Endometrial microvascular endothelial cells (primary cell): ENCODE results near the gene CCNB3. TPM values are rescaled to one million over a fixed set of nuclear protein-coding genes. Genes with fewer than 3 reads are reported as not detected.
"Not testable (repeated sequence)": the region's sequence is repeated elsewhere in the genome, so short reads cannot be mapped to it uniquely, and the experiment has no call there.

Experiments used
- in situ Hi-C: cut with HindIII; loops from 2 replicates; pipeline ENCODE4 v1.10.0; 2017; ENCODE audit warnings: low sequenced_read_pairs, low pct_unique_long_range_greater_than_20kb; ENCODE audit errors: inconsistent ontology term
- total RNA-seq: library from RNA; depleted of rRNA; stranded (reverse); fragments of >200 nt; gene quantifications from one replicate; pipeline ENCODE4 v1.2.3, GENCODE V29; 2015; ENCODE audit errors: inconsistent ontology term

CCNB3 gene
- total RNA-seq, 1 donor from 2014 or later: 0.19 TPM

DNA sequence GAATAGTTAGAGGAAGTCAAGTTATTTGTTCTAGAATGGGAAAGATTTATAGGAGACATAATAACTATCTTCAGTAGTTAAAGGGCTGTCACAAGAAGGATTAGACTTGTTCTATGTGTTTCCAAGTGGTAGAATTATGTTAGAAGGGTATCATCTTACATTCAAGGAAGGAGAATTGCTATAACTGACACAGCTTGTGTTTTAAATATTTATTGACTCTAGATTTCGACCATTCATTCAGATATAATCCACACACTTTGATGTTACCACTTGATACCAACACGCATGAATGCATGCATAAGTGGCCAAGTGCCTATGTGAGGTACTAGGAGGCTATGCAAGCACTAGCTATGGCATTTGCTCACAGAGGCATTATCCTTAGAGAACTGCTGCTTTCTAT is 122.7 kb downstream of the CCNB3 start:
- in situ Hi-C loops: no loop called here

DNA sequence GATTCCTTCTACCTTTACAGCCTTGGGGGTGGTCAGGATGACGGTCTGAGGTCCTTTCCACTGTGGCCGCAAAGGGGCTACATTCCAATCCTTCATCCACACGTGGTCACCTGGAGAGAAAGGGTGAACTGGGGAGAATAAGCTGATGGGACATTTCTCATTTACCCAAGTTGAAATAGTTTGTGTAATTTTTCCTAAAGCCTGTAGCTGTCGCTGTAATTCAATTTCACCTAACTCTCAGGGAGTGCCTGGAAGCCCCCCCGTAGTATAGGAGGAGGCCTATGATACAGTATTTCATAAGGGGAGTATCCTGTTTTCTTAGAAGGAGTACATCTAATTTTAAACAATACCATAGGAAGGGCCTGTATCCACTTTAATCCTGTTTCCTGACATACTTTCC is 128.1 kb downstream of the CCNB3 start:
- in situ Hi-C loops: not testable (repeated sequence)

DNA sequence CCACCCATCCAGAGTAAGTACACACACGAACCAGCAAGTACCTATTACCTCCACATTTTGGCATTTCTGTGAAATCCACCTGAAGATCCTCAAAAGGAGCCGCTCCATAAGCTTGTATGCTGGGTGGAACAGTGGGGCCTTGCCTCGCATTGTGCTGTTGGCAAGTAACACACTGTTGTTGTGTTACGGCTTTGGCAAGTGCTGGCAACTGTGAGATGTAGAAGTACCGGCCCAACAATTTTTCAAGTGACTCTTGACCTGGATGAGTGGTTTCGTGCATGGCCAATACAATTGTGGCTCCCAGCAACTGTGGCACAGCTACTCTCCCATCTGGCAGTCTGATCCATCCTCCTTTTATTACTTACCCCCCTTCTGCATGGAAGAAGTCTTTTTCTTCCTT is 128.7 kb downstream of the CCNB3 start:
- in situ Hi-C loops: no loop called here

DNA sequence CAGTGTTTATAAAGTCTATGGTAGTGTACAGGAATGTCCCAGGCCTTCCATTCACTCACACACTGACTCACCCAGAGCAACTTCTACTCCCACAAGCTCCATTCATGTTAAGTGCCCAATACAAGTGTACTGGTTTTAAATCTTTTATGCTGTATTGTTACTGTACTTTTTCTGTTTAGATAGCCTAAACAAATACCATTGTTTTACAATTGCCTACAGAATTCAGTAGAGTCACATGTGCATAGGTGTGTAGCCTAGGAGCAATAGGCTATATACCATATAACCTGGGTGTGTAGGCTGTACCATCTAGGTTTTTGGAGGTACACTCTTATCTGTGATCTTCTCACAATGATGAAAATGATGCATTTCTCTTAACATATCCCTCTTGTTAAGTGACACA is 139.4 kb downstream of the CCNB3 start:
- in situ Hi-C loops: no loop called here

DNA sequence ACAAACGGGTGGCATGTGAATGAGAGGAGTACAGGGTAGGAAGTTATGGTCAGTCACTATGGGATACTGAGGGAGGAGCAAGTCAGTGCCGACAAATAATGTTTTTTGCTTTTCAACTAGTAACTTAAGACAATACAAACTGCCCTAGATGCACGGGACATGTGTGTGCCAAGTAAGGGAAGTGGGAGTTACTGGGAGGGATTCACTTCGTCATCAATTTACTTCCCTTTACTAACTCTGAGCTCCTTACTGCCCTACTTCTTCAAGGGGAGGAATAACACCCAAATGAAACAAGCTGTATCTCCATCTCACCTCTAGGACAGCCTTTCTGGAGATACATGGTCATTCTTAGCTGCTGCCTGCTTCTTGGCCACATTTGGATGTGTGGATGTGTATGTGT is 168.4 kb downstream of the CCNB3 start:
- in situ Hi-C loops: no loop called here

DNA sequence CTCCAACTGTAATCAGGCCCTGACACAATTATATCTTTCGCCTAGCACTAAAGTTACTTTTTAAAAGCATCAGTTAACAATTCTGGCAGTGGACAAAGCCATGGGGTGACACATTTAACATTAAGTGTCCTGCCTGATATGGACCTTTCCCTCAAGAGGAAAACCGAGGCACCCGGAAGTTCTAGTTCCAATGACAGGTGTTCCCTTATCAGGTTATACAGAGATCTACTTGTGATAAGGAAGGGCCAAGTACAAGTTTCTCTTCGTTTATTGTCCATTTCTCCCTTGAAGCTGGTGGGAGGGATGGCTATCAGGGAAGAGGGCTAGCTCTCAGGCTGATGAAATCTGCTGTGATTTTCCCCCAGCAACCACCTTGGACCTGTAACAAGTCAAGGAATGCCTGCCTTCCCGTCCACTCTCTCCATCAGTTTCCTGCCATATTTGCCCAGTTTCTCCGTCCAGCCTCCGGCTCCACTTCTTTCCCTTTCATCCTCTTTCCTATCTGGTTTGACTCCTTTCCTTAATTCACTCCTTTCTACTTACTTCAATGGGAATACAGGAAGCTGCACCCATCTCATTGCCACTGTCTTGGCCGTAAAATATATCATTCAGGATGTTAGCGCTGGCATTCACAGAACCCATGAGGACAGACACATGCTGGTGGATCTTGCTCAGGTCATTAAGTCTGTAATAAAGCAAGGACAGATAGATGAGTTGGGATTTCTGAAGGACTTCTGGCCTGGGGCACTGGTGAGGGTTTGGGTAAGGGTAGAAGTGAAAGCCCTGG is 171.1 kb downstream of the CCNB3 start:
- in situ Hi-C loops: no loop called here

DNA sequence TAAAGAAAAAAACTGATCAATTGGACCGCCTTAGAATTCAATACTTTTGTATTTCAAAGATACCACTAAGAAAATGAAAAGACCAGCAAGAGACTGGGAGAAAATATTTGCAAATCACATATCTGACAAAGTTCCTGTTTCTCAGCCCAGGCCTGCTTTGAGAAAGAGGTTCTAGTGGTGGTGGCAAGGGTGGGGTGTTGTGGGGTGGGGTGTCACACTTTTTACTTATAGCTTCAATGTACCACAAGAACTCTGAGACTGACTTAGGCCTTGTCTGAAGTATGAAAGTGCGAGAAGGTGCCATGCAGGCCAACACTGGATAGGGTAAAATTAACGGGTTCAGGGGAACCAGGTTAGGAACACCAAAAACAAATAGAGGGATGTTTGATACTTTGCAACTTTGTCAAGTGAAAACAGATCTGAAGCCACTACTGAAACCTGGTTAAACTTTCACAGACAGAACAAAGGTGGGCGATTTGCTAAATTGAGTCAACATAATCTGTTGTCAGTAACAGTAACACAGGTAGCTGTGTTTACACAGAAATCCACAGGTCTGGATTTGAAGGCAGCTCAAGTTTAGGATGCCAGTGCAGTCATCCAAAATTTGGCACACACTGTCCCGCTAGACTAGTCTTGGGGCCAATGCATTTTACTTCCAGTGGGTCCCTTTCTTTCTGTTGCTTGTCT is 177.3 kb downstream of the CCNB3 start:
- in situ Hi-C loops: no loop called here

DNA sequence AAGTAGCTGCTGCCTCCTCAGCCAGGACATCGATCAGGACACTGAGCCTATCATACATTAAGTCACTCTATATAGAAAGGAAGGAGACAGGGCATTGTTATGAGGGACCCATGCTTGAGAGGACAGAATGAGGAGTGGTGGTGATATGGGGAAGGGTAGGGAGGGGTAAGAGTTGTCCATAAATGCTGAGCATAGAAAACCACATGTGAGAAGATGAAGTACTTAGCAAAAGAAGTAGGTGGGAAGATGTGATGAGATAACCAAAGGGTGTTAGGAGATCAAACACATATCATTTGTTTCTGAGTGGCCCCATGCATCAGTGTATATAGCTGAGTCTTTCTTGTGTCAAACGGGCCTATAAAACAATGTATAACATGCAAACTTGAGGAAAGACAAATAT is 182.0 kb downstream of the CCNB3 start:
- in situ Hi-C loops: no loop called here

DNA sequence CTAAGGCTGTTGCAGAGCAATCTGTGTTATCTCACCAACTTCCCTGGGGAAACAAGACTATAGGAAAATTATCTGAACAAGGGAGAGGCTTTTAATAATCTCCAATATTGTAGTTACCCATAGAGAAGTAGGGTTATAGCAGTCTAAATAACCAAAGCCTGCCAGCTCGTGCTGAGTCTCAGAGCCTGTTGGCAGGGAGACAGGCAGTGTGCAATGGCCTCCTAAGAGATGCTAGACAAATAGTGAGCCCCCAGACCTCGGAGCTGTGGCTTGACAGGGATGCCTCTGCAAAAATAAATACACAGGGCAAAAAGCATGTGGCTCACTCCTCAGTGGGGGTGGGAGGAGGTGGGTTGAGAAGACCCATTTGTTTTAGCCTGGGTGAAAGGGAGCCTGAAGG is 189.3 kb downstream of the CCNB3 start:
- in situ Hi-C loops: no loop called here

Other genes with a start within 250 kb of the CCNB3 start
- not detected for gene AKAP4, start 3.8 kb upstream of the CCNB3 start, total RNA-seq